GM12891 (cell line): ENCODE results near the gene RASIP1.

Experiments used
- POLR2A ChIP-seq: IDR thresholded peaks from 2 replicates; pipeline ENCODE4 v1.6.1; 2011; ENCODE audit warnings: low read depth, low read length, control low read depth
- POLR2AphosphoS5 ChIP-seq: IDR thresholded peaks from 2 replicates; pipeline ENCODE4 v1.6.1; 2011; ENCODE audit warnings: low read depth, low read length, control low read depth
- TAF1 ChIP-seq: IDR thresholded peaks from 2 replicates; pipeline ENCODE4 v1.6.1; 2011; ENCODE audit warnings: low read depth, low read length, control low read depth

DNA sequence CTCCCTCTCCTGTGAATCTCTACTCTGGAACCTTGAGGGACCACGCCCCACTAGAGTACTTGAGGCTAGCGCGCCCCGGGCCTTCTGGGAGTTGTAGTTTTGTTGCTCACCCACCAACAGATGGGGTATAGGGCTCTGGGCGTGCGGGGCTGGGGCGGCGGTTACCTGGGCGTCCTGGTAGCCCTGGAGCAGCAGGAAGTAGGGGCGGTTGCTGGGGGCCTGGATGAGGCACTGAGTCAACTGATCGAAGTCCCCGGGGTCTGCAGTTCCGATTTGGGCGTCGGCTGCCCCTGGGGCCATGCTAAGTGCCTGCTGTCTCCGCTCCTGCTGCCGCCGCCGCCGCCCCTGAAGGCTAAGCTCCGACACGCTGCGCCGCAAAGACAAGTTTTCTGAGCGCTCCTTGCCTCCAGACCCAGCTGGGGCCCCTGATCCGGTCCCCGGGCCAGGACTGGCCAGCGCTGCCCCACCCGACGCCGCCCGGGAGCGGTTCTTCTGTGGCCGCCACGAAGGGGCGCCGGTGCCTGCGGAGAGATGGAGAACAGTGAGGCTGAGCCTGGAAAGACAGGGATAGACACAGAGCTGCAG, 5.3 kb downstream of the RASIP1 start:
- TF ChIP-seq POLR2AphosphoS5 (no peak), POLR2A (no peak), TAF1 (no peak)
